MG63 (cell line): ENCODE results near the gene TOR3A. TPM values are rescaled to one million over a fixed set of nuclear protein-coding genes. Genes with fewer than 3 reads are reported as not detected.
"Not testable (repeated sequence)": the region's sequence is repeated elsewhere in the genome, so short reads cannot be mapped to it uniquely, and the experiment has no call there.

Experiments
- DNase-seq: peaks from one replicate; pipeline ENCODE4 v3.0.0-alpha.2; 2020
- H3K27me3 ChIP-seq: fragments of 250-450 bp; sonication (Bioruptor Pico); 2 replicates; pipeline ENCODE4 v1.5.1; 2020; ENCODE audit warnings: mild to moderate bottlenecking, moderate library complexity
- H3K36me3 ChIP-seq: fragments of 250-450 bp; sonication (Bioruptor Pico); 2 replicates; pipeline ENCODE4 v1.5.1; 2020; ENCODE audit warnings: mild to moderate bottlenecking, moderate library complexity
- H3K4me3 ChIP-seq: fragments of 250-450 bp; sonication (Bioruptor Pico); 2 replicates; pipeline ENCODE4 v1.5.1; 2020; ENCODE audit warnings: mild to moderate bottlenecking, moderate library complexity
- H3K9me3 ChIP-seq: fragments of 250-450 bp; sonication (Bioruptor Pico); 2 replicates; pipeline ENCODE4 v1.5.1; 2020; ENCODE audit warnings: mild to moderate bottlenecking, moderate library complexity
- total RNA-seq: library from RNA; depleted of rRNA; stranded (reverse); fragments of >200 nt; shearing (Covaris generic); gene quantifications from 2 replicates; pipeline ENCODE4 v1.2.3, GENCODE V29; 2014; ENCODE audit warnings: low replicate concordance

TOR3A gene
- total RNA-seq, 1 experiment from 2014 or later, result 102 TPM

- Histone ChIP-seq H3K9me3 (no peaks in the 10 kb centered on the region), H3K36me3 (peaks cover 79% of the 10 kb centered on the region), H3K27me3 (no peaks in the 10 kb centered on the region), H3K4me3 (no peak overlapping the region)
- DNase-seq, result peak; percentile 42
These were observed 44.6 kb downstream of the TOR3A start for GRCh38 chr1:179126338-179127060.

- no peak for DNase-seq
- H3K9me3 ChIP-seq, result no peaks in the 10 kb centered on the region
- H3K4me3 ChIP-seq, result no peak overlapping the region
- H3K27me3 ChIP-seq, result no peaks in the 10 kb centered on the region
- H3K36me3 ChIP-seq, result peaks cover 84% of the 10 kb centered on the region
These were observed 45.5 kb downstream of the TOR3A start for GRCh38 chr1:179127163-179127895.

- no peaks in the 10 kb centered on the region for H3K9me3 ChIP-seq
- no peaks in the 10 kb centered on the region for H3K27me3 ChIP-seq
- DNase-seq, result no peak
- H3K36me3 ChIP-seq, result peaks cover 86% of the 10 kb centered on the region
- no peak overlapping the region for H3K4me3 ChIP-seq
These were observed 46.6 kb downstream of the TOR3A start for GRCh38 chr1:179128520-179128919.

DNA sequence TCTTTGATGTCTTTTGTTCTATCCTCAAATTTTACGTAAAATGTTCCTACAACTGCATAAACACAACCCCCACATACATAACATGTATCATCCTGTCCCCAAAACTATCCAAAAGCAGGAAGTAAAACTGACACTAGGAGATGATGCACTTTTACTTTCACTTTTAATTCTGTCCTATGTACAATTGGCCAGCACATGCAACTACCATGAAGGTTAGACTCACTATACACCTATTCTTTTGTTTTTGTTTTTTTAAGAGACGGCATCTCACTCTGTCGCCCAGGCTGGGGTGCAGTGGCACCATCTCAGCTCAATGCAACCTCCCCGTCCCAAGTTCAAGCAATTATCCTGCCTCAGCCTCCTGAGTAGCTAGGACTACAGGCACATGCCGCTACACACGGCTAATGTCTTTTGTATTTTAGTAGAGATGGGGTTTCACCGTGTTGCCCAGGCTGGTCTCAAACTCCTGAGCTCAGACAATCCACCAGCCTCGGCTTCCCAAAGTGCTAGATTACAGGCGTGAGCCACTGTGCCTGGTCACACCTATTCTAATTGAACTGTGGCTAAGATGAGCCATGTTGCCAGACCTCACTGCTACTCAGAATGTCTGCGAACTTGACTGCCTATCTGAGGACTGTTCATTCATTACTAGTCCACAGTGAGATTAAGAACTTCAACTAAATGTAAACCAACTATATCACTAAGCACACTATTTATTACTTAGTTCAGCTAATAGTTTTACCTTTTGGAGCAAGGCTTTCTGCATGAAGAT is 48.0 kb downstream of the TOR3A start:
- Histone ChIP-seq H3K4me3 (peak overlapping the region; percentile 39), H3K9me3 (no peaks in the 10 kb centered on the region), H3K27me3 (no peaks in the 10 kb centered on the region), H3K36me3 (peaks cover 84% of the 10 kb centered on the region)
- DNase-seq, result no peak

DNA sequence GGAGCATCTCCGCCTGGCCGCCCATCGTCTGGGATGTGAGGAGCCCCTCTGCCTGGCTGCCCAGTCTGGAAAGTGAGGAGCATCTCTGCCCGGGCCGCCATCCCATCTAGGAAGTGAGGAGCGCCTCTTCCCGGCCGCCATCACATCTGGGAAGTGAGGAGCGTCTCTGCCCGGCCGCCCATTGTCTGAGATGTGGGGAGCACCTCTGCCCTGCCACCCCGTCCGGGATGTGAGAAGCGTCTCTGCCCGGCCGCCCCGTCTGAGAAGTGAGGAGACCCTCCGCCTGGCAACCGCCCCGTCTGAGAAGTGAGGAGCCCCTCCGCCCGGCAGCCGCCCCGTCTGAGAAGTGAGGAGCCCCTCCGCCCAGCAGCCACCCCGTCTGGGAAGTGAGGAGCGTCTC is 53.3 kb downstream of the TOR3A start:
- not testable (repeated sequence) for H3K27me3 ChIP-seq, H3K9me3 ChIP-seq, H3K4me3 ChIP-seq, DNase-seq
- peaks cover 58% of the 10 kb centered on the region for H3K36me3 ChIP-seq

DNA sequence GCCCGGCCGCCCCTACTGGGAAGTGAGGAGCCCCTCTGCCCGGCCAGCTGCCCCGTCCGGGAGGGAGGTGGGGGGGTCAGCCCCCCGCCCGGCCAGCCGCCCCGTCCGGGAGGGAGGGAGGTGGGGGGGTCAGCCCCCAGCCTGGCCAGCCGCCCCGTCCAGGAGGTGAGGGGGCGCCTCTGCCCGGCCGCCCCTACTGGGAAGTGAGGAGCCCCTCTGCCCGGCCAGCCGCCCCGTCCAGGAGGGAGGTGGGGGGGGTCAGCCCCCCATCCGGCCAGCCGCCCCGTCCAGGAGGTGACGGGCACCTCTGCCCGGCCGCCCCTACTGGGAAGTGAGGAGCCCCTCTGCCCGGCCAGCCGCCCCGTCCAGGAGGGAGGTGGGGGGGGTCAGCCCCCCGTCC is 53.8 kb downstream of the TOR3A start:
- DNase-seq, H3K4me3 ChIP-seq, H3K27me3 ChIP-seq, H3K9me3 ChIP-seq: not testable (repeated sequence)
- peaks cover 58% of the 10 kb centered on the region for H3K36me3 ChIP-seq

GRCh38 chr1:179137617-179138255 is 55.9 kb downstream of the TOR3A start:
- Histone ChIP-seq H3K36me3 (peaks cover 41% of the 10 kb centered on the region), H3K27me3 (no peaks in the 10 kb centered on the region), H3K9me3 (no peaks in the 10 kb centered on the region), H3K4me3 (no peak overlapping the region; the same call in 1 of the 2 replicates)
- peak; percentile 37 for DNase-seq

DNA sequence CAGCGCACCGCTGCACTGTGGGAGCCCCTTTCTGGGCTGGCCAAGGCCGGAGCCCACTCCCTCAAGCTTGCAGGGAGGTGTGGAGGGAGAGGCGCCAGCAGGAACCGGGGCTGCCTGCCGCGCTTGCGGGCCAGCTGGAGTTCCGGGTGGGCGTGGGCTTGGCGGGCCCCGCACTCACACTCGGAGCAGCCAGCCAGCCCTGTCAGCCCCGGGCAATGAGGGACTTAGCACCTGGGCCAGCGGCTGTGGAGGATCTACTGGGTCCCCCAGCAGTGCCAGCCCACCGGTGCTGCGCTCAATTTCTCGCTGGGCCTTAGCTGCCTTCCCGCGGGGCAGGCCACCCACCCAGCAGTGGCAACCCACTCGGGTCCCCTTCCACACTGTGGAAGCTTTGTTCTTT is 56.9 kb downstream of the TOR3A start:
- H3K9me3 ChIP-seq, result not testable (repeated sequence)

DNA sequence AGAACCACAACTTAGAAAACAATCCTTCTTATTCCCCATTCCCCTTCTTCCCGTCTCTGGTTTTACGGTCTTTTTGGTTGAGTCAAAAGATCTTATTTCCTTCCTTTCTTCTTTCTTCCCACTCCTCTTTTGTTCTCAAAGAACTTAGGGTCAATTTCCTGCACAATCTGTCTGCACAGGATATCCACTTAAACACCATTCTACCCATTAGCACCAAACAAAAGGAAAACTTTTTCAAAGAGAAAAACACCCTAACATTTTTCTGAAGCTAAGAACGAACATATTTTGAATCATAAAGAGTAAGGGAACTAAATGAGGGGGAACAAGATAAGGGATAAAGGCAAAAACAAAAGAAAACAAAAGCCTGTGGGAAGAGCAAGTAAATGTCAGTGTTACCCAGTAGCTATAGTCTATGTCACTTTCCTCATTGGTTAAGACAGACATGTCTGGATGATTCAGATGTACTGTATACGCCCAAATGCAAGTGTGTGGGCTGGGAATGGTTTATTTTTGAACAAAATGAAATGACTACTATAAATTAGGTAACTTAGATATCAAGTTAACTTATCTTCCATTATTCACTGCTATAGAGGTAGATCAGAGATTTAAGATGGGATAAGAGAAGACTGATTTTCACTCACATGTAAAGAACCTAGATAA is 59.9 kb downstream of the TOR3A start:
- H3K4me3 ChIP-seq, result peak overlapping the region; percentile 59
- peak; percentile 28 for DNase-seq
- H3K36me3 ChIP-seq, result peaks cover 26% of the 10 kb centered on the region
- H3K9me3 ChIP-seq, result no peaks in the 10 kb centered on the region
- H3K27me3 ChIP-seq, result no peaks in the 10 kb centered on the region

More for the DNA sequence above, 56.9 kb downstream of the TOR3A start:
- peaks cover 31% of the 10 kb centered on the region for H3K36me3 ChIP-seq
- not testable (repeated sequence) for H3K27me3 ChIP-seq
- DNase-seq, result peak; percentile 38
- H3K4me3 ChIP-seq, result peak overlapping the region; percentile 17

- Histone ChIP-seq H3K27me3 (no peaks in the 10 kb centered on the region), H3K36me3 (peaks cover 23% of the 10 kb centered on the region), H3K9me3 (no peaks in the 10 kb centered on the region), H3K4me3 (peak overlapping the region; percentile 59)
- peak; percentile 70 for DNase-seq
These were observed 61.0 kb downstream of the TOR3A start for GRCh38 chr1:179142889-179143299.

GRCh38 chr1:179143322-179143721 is 61.5 kb downstream of the TOR3A start:
- Histone ChIP-seq H3K9me3 (no peaks in the 10 kb centered on the region), H3K4me3 (peak overlapping the region; percentile 59), H3K36me3 (peaks cover 18% of the 10 kb centered on the region), H3K27me3 (no peaks in the 10 kb centered on the region)
- no peak for DNase-seq

DNA sequence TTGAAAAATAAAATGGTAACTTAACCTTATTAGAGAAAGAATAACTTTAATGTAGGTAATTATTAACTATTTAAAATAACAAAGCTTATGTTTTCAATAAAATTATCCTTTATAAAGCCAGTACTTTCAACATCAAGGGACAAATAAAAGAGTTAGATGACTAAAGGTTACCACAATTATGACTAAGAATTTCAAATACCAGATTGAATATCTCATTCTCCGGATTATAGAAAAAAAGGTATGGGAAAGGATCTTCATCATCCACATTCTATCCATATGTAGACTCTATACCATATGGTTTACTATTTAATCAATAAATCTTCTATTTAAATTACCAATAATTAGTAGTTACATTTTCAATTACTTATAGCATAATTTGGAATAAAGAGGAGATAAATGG is 62.8 kb downstream of the TOR3A start:
- DNase-seq, result no peak
- no peak overlapping the region for H3K4me3 ChIP-seq
- peaks cover 12% of the 10 kb centered on the region for H3K36me3 ChIP-seq
- no peaks in the 10 kb centered on the region for H3K27me3 ChIP-seq
- peaks cover 6% of the 10 kb centered on the region for H3K9me3 ChIP-seq

DNA sequence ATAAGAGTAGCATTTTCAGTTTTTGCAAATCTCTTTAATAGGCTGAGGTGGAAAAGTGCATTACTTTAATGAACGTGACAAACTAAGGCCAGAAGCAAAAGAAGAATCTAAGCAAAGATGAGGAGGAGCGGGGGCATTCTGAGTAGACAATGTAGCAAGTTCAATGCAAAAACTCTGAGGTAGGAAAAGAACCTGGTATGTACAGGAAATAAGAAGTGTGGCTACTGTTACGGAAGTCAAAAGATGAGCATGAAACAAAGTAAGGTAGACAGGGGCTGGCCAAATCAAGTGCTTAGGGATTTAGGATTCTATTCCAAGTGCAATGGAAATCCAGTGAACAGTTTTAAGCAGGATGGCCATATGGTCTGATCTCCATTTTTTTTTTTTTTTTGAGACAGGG is 63.7 kb downstream of the TOR3A start:
- Histone ChIP-seq H3K9me3 (peaks cover 11% of the 10 kb centered on the region), H3K4me3 (no peak overlapping the region), H3K36me3 (peaks cover 3% of the 10 kb centered on the region), H3K27me3 (no peaks in the 10 kb centered on the region)
- no peak for DNase-seq
